GM19239 (cell line): Measurements from ENCODE around the gene SEMA3D.

Source experiments
- DNase-seq: peaks from one replicate; pipeline ENCODE4 v3.0.0; 2011; ENCODE audit warnings: low spot score; ENCODE audit not compliant: insufficient read length
- FAIRE-seq: peaks from 2 replicates; lab custom pipeline; 2011; peaks lifted over from hg19 to GRCh38; lab: Jason Lieb, UNC

Gene SEMA3D

DNA sequence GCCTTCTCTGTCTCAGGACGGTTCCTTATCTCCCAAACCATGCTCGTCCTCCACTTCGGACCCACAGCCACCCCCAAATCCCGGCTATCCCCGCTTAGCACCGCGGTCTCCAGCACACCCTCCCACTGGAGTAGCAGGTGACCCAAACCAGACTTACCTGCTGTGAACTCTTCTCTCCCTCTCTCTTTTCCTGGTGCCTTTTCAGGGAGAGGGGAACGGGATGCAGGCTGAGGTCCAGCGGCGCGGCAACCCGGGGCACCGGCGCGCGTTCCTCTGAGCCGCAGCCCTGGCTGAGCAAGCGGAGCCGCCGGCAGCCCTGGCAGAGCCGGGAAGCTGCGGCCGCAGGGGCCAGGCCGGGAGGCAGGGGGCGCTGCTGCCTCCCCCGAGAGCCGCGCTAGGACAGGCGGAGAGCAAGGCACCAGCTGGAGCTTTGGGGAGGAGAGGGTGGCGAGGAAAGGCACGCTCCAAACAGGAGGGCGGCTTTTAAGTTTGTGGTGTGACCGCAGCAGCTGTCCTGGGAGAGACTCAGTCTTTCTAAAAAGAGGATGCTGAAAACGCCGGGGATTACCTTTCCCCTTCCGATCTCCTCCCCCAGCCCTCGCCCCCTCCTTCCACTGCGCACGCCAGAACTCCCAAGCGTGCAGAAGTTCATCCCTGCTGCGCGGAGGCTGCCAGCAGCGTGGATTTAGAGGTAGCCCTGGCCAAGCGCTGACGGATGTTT, at the start of gene SEMA3D:
Gene SEMA3D, minus strand, starts transcription at position 536 of the 721 bp plus-strand sequence. CDS start 65,165 bp downstream, outside the sequence.
- peak; percentile 30 for DNase-seq

DNA sequence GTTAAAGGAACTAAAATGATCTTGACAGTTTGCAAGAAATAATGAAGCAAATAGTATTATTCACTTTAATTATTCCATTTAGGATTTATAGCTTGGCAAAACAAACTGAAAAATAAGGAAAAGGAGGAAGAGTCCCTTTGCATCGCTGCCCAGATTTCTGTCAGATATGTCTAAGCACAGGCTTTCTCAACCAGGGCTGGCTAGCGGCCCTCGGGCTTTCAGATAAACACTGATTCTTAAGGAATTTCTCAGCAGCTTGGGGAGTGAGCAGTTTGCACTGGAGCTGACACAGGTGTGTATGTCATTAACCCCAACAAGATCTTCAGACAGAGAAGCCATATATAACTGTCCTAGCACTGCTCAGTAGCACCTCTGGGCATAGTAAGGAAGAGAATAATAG, 47.9 kb upstream of the SEMA3D start:
- FAIRE-seq (no peak), DNase-seq (no peak)

More for the DNA sequence above, at the start of gene SEMA3D:
- no peak for FAIRE-seq

DNA sequence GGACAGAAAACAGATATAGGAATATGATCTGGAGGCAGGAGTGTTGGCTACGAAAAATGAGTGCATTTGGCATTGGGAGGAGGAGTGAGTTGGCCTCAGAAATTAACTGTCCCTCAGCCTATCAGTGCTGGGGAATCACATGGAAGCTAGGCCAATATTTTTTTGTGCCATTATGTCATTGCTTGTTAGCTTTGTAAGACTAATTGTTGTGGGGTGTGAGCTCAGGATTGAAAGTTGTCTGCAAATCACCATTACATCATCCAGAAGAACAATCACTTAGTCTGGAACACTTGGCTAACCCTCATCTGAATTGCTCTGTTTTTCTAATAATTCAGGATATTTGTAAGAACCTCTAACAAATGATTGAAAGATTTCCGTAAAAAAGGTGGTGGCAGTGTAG, 45.2 kb upstream of the SEMA3D start:
- no peak for DNase-seq
- no peak for FAIRE-seq

DNA sequence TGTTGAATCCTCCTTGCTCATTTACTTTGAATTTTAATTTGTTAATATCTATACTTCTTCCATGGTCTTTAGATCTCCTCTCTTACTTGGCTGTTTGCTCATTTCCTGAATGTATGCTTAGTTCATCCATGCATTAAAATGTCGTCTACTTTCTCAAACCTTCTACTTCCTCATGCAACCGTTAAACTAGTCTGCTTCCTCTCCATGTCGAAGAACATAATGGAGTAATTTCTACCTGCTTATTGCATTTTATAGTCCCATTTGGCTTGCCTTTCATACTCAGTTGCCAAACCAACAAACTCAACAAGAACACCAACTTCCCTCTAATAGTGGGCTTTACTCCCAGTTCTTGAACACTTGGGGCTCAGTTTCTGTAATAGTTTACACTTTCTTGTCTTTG, 43.8 kb upstream of the SEMA3D start:
- no peak for FAIRE-seq
- DNase-seq: no peak

DNA sequence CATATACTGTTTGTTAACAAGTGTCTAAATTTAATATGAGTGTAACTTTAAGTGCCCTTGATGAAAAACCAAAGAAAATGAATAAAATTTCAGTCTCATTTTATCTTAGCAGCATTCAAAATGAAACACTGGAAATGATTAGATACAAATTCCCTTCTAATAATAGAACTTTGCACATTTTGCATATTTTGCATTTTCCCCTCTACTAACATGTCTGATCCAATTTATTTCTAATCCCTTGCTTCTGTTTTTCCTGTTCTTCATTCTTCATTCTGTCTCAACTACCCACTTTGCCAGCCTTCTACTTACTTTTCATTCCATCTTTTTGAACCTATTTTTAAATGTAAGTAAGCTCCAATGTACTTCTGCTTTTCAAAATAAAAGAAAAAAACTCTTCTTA, 42.7 kb upstream of the SEMA3D start:
- FAIRE-seq: no peak
- no peak for DNase-seq

DNA sequence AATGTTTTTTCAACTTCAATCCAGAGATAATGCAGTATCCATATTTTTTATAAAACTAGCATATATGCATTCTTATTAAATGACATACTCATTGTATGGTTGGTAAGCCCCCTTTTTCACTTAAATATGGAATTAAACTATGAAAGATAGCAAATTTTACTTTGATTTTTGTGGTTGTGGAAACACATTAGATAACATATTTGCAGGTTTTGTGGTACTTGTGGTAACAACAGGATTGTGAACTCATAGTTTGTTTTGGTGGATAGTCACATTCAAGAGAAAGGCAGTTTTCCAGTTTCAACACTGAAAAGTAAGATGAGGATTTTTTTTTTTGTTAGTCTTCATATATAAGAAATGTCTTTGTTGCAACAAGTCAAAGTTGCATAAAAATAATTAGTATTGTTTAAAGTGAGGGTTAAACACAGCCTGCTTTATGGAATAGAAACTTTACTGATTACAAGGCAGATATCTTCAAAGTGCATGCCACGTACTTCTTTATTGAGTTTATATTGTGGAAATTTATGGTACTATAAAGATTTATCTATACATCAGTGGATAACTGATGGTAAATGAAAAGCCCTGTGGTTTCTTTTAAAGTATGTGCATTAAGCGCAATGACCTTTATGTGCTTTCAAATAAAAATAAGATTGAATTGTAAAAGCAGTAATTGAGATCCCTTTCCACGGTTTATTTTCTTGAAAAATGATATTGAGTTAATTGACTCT, 39.7 kb upstream of the SEMA3D start:
- FAIRE-seq (no peak), DNase-seq (no peak)

DNA sequence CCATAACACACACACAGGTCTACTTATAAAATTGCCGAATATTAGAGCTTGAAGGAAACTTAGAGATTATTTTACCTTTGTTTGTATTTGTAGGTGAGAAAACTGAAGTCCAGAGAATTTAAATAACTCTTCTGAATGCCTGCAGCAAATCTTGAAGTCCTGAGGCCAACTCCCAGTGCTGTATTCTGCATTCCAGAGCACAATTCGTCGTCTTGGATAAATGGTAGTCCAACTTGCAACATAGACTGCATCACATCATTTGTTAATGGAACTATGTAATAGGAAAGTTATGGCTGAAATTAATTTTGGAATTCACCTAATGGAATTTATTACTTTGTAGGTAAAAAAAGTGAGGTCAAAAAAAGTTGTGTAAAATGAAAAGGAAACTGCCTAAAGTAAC, 37.3 kb upstream of the SEMA3D start:
- no peak for FAIRE-seq

DNA sequence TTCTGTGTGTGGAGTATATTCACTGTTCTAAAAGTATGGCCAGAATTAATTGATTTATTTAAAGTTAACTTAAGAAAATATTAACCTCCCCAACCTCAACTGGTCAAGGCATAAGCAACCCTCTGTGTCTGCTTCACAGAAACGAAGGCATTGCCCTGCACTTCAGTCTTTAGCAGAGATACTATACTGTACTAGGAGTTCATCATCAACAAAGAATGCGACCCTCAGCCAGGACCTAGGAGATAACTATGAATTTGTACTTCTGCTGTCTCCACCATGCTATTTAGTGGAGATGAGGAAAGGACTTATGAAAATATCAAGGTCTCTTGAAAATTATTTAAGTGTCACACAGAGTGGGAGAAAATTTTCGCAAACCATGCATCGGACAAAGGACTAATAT, 35.7 kb upstream of the SEMA3D start:
- FAIRE-seq (no peak), DNase-seq (no peak)

More for the DNA sequence above, 37.3 kb upstream of the SEMA3D start:
- no peak for DNase-seq

DNA sequence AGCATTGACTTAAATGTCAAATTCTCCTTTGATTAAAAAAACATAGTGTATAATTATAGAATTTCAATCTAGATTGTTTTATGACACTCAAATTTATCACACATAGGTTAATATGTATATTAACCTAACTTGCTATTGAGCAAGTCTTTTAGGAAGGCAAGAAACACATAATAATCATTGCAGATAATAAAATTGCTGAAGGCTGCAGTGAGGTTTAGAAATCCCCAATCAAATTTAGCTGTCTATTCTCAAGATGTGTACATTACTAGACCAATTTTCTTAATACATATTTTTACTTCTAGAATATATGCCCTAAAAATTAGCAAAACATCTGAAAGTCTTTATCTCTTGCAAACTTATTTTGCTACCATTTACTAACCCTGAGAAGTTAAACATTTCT, 34.9 kb upstream of the SEMA3D start:
- DNase-seq: no peak
- no peak for FAIRE-seq

DNA sequence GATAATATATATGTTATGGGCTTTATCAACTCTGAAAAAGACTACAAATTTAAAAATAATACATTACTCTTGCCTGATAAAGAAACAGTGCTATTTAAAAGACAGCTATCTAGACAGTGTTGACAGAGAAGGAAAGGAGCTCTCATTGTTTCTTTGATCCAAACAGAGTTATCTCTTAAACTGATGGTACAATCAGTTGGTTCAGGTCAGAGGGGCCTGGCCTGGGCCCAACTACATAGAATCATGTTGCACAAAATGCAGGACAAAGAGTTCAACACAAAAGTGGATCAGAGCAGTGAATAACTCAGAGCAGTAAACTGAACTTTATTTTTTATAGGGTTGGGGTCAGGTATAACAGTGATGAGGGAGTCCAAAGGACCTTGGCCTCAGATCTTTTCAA, 33.8 kb upstream of the SEMA3D start:
- no peak for DNase-seq
- no peak for FAIRE-seq

DNA sequence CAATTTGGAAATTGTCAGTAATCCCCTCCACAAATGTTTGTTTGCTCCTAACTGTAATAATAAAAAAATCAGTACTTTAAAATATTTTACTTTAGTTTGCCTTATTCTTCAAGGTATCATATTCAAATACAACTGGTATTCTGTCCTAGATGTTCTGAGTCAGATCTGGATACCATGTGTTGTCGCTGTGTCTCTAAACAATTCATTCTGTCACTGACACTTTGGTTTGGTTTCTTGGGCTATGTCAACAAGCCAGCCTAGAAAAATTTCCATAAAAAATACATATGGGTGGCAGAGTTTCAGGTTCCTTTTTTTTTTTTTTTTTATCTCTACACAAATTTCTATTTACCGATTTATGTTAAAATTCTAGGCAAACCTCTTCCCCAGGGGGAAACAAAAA, 33.2 kb upstream of the SEMA3D start:
- no peak for FAIRE-seq

DNA sequence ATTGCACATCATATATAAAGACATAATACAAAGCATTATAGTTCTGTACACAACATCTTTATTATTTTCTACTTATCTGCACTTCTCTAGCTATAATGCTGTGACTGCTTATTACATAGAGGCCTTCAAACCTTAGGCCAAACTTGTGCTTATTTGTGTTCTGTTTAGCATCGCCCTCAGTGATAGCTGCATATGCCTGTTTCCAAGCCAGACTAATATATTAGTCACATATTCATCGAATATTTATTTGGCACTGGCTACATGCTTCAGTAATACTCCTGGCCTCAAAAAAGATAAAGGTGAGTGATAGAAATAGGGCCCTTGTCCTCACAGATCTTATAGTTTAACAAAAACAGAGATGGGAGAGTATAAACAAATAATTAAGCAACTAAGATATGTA, 30.2 kb upstream of the SEMA3D start:
- no peak for FAIRE-seq

More for the DNA sequence above, 33.2 kb upstream of the SEMA3D start:
- DNase-seq: no peak

DNA sequence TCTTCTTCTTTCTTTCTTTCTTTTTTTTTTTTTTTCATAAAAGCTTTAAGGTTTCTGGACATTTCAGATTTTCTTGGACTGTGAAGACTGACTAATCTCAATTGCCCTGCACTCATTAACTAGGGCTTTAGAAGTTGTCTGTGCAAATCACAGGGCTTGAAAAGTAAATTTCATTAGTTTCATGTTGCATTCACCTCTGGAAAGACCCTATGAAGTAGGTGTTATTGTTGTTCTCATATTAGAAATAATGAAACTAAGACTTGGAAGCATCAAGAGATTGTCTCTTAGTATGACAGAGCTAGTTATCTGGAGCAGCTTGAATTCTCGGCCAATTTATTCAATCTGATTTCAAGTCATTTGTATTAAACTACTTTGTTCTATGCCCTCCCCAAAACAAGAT, 28.2 kb upstream of the SEMA3D start:
- no peak for FAIRE-seq
- DNase-seq: no peak

More for the DNA sequence above, 30.2 kb upstream of the SEMA3D start:
- no peak for DNase-seq

DNA sequence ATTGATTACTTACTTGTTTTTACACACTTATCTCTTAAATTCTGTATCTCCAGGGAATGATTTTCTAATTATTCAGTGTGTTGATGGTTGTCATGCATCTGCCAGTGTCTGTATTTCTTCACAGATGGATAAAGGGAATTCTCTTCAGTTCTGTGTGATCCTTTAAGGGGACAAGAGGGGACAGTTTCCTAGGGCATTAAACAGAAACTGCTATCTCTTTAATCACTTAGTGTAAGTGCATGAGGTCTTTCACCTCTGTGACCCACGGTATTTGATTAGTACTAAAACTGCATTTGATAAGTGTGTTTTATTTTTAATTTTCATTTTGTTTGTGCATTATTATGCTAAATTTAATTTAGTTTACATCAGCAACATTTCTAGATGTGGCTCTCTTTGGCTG, 26.6 kb upstream of the SEMA3D start:
- no peak for FAIRE-seq
- no peak for DNase-seq

DNA sequence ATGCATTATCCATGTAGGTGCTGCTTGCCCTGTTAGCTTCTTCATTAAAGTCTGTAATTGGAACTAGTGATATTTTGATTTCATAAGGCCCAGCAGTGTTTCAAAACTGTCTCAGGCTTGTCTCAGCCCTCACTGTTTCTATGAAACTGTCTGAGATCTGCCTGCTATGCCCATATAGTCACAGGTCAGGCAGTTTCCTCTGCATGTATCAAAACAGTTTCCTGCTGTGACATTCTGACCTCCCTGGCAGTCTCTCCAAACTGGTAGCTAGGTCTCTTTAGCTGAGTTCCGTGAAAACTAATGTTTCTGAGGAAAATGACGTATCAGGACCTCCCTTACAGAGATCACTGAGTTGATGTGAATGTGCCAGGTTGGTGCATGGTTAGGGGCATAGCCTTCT, 18.9 kb upstream of the SEMA3D start:
- DNase-seq (no peak), FAIRE-seq (no peak)

DNA sequence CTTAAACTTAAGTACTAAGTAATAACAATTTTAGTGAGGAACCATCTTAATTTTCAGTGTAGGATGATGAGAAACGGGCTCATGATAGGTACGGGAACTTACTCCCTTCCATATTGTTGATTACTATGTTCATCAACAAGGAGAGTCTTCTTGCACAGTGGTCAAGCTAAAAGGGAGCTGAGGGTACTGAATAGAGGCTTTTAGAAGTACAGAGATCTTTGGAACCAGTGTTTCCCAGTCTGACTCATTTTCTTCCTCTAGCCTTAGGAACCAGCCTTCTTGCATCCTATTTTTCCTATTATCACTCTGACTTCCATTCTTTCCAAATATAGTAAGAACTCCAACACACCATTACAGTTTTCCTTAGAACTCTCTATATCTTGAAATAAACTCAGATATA, 17.6 kb upstream of the SEMA3D start:
- FAIRE-seq (no peak), DNase-seq (no peak)

DNA sequence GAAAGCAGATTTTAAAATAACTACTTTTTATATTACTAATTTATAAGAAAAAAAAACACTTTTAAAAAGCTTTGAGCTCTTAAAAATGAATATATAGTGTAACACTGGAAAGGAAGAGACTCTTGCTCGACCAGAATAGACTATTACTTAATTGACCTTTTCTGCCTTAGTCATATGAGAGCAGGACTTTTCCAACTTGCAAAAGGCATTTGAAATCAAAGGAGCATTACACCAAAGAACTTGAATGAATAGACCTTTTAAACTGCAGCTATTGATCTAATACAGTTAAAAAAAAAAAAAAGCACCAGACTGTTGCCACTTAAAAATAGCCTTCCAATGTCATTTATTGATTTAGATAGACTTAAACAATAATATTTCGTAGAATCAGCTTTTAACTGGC, 17.2 kb upstream of the SEMA3D start:
- no peak for DNase-seq
- FAIRE-seq: no peak

DNA sequence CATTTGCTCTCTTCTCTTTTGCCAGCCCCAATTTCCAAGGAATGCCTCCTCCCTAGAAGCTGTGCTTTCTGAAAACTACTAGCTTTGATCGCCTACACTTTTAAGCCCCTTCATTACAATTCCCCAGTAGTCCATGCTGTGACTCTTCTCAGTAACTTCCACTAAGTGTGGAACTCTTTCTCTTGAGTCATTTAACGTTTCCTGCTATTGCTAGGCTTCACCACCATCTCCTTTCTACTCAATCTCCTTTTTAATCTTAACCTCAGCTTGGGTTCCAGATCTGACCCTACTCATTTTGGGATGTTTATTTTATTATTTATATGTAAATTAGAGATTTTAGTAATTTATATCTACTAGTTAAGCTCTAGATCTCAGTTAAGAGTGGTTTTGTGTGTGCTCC, 14.4 kb upstream of the SEMA3D start:
- FAIRE-seq (no peak), DNase-seq (no peak)

DNA sequence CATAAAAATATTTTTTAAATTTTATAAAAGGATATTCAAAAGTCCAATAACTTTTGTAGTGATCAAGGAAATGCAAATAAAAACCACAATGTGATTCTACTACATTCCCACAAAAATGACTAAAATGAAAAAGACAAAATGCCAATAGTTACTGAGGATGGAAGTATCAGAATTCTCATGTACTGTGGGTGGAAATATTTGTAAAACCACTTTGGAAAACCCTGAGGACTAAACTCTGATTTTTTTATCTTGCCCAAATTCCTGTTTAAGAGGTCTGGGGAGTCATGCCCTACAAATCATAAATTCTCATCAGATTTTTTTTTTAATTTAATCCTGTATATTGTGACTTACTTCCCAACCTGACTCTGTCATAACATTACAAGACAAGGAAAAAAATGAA, 9.8 kb upstream of the SEMA3D start:
- DNase-seq (no peak), FAIRE-seq (no peak)

DNA sequence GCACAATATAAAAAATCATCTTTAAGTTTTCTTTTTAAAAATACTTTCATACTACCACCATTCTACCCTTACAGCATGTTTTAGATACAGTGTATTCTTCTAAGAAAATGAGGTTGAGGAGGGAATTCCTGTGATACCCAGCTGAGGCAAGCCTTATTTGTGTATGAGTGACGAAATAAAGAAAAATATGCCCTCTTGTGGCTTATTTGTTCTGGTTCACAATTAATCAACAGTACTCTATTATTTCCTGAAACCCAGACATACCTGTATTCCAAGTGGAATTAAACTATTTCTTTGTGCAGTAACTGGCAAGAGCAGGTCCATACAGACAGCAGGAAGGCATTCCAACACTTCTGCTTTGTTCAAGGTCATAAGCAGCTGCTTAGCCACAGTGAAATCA, 4.5 kb upstream of the SEMA3D start:
- FAIRE-seq (no peak), DNase-seq (no peak)

DNA sequence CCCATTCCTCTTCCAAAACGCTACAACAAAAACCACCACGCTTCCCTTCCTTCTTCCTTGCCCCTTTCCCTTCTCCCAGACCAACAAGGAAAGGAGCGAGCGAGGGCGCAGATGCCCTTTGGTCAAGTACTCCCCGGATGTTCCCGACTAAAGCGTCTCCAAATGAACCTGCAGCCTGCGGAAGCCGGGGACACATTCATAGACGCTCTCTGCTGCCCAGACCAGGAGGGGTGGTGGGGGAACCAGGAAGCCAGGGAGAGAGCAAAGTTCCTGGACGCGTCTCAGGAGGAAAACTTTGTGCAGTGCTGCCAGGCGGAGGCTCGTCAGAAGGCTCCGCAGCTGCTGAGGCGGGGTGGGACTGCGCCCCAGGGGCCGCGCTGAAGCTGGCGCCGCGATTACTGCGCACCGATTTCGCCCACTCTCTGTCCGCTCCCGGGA, 754 bp downstream of the SEMA3D start:
- FAIRE-seq: no peak
- DNase-seq: no peak
